ENCODE results near the gene EIF3I. TPM values are rescaled to one million over a fixed set of nuclear protein-coding genes. Genes with fewer than 3 reads are reported as not detected.

EIF3I gene
- total RNA-seq, 6 experiments from 2014 or later = 279 to 313 (median 285) TPM

- no peaks in the 10 kb centered on the region; the same call in 1 of the 2 replicates for H3K27me3 Mint-ChIP-seq (ENCODE audit: insufficient read depth)
- H3K27ac Mint-ChIP-seq = peak overlapping the region; percentile 22; the same call in 1 of the 2 replicates
- H3K4me1 Mint-ChIP-seq (ENCODE audit: low read depth) = peaks cover 24% of the 10 kb centered on the region
- no peak for DNase-seq
- no peak for TF ChIP-seq CTCF (IDR thresholded peaks at IDR 0.05)
- H3K9me3 Mint-ChIP-seq = no peaks in the 10 kb centered on the region
- H3K4me3 Mint-ChIP-seq = no peak overlapping the region
- H3K36me3 Mint-ChIP-seq (ENCODE audit: low read depth) = peaks cover 34% of the 10 kb centered on the region
Measured at GRCh38 chr1:32228771-32229170, 6.6 kb downstream of the EIF3I start.

- Mint-ChIP-seq H3K27me3 (ENCODE audit: insufficient read depth) (no peaks in the 10 kb centered on the region; the same call in none of the 2 replicates), H3K36me3 (ENCODE audit: low read depth) (peaks cover 26% of the 10 kb centered on the region), H3K9me3 (no peaks in the 10 kb centered on the region), H3K4me3 (no peak overlapping the region), H3K27ac (no peak overlapping the region), H3K4me1 (ENCODE audit: low read depth) (peaks cover 42% of the 10 kb centered on the region)
- no peak for TF ChIP-seq CTCF (IDR thresholded peaks at IDR 0.05)
- no peak for DNase-seq
Measured at GRCh38 chr1:32231843-32232432, 9.7 kb downstream of the EIF3I start.

GRCh38 chr1:32232558-32233304 is 10.5 kb downstream of the EIF3I start:
- peaks cover 36% of the 10 kb centered on the region for H3K4me1 Mint-ChIP-seq (ENCODE audit: low read depth)
- TF ChIP-seq CTCF (IDR thresholded peaks at IDR 0.05) = no peak
- H3K27me3 Mint-ChIP-seq (ENCODE audit: insufficient read depth) = no peaks in the 10 kb centered on the region; the same call in none of the 2 replicates
- no peak overlapping the region for H3K27ac Mint-ChIP-seq
- no peak overlapping the region for H3K4me3 Mint-ChIP-seq
- peaks cover 20% of the 10 kb centered on the region for H3K36me3 Mint-ChIP-seq (ENCODE audit: low read depth)
- no peaks in the 10 kb centered on the region for H3K9me3 Mint-ChIP-seq
- DNase-seq = no peak

- Mint-ChIP-seq H3K36me3 (ENCODE audit: low read depth) (peaks cover 7% of the 10 kb centered on the region), H3K4me3 (peak overlapping the region; percentile 75; the same call in 1 of the 2 replicates), H3K9me3 (no peaks in the 10 kb centered on the region), H3K27me3 (ENCODE audit: insufficient read depth) (no peaks in the 10 kb centered on the region; the same call in 1 of the 2 replicates), H3K27ac (peak overlapping the region; percentile 96), H3K4me1 (ENCODE audit: low read depth) (peaks cover 24% of the 10 kb centered on the region)
- TF ChIP-seq CTCF (IDR thresholded peaks at IDR 0.05) = no peak
- no peak for DNase-seq
Measured at GRCh38 chr1:32234792-32235191, 12.6 kb downstream of the EIF3I start.

GRCh38 chr1:32239337-32239736 is 17.1 kb downstream of the EIF3I start:
- H3K27ac Mint-ChIP-seq = no peak overlapping the region
- H3K36me3 Mint-ChIP-seq (ENCODE audit: low read depth) = no peaks in the 10 kb centered on the region

More at GRCh38 chr1:32239337-32239736, 17.1 kb downstream of the EIF3I start:
- no peak for TF ChIP-seq CTCF (IDR thresholded peaks at IDR 0.05)
- peaks cover 37% of the 10 kb centered on the region for H3K4me1 Mint-ChIP-seq (ENCODE audit: low read depth)
- no peak for DNase-seq
- no peak overlapping the region for H3K4me3 Mint-ChIP-seq
- H3K9me3 Mint-ChIP-seq = no peaks in the 10 kb centered on the region
- no peaks in the 10 kb centered on the region; the same call in 1 of the 2 replicates for H3K27me3 Mint-ChIP-seq (ENCODE audit: insufficient read depth)
